ENCODE data around the gene SLC66A2. TPM values are rescaled to one million over a fixed set of nuclear protein-coding genes. Genes with fewer than 3 reads are reported as not detected.

The SLC66A2 gene
- total RNA-seq, 1 experiment from 2014 or later: 13.0 TPM

DNA sequence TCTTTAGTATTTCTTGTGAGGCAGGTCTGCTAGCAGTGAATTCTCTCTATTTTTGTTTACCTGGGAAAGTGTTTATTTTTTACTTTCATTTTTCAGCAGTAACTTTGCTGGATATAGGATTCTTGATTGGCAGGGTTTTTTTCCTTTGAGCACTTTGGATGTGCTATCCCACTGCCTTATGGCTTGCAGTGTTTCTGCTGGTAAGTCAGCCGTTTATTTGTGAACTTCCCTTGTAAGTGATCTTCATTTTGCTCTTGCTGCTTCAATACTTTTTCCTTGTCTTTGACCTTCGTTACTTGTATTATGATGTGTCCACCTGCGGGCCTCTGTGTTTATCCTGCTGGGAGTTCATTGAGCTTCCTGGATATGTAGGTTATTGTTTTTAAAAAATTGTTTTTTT is 54.7 kb downstream of the SLC66A2 start:
- peaks cover 51% of the 10 kb centered on the region for H3K9me3 ChIP-seq (ENCODE audit: control insufficient read depth, low read depth, low read length)
- no peak overlapping the region for H3K14ac ChIP-seq (ENCODE audit: insufficient read depth, low read length)
- WGBS (ENCODE audit: extremely low coverage, insufficient read length, low lambda C conversion rate): no CpG with 5 or more reads among the region's 3 CpGs
- H4K20me1 ChIP-seq (ENCODE audit: control insufficient read depth, insufficient read depth, insufficient read length): no peaks in the 10 kb centered on the region
- H2BK120ac ChIP-seq (ENCODE audit: low read depth, low read length, poor library complexity, severe bottlenecking): no peak overlapping the region
- DNase-seq: no peak
- no peak overlapping the region for H2BK5ac ChIP-seq (ENCODE audit: insufficient read length, low read length)
- no peak overlapping the region for H4K91ac ChIP-seq (ENCODE audit: insufficient read length, low read depth, low read length)
- H3K79me1 ChIP-seq (ENCODE audit: insufficient read depth, low read depth, low read length, poor library complexity, severe bottlenecking): no peaks in the 10 kb centered on the region
- no peak overlapping the region for H2BK20ac ChIP-seq (ENCODE audit: low read depth, low read length, poor library complexity, severe bottlenecking)
- no peak overlapping the region for H3K23ac ChIP-seq (ENCODE audit: insufficient read length, low read depth, low read length)
- no peaks in the 10 kb centered on the region for H3K79me2 ChIP-seq (ENCODE audit: insufficient read depth, low read length)
- H2BK12ac ChIP-seq (ENCODE audit: insufficient read length, low read depth, low read length): no peak overlapping the region
- no peaks in the 10 kb centered on the region for H3K4me1 ChIP-seq (ENCODE audit: insufficient read depth, low read length)
- no peaks in the 10 kb centered on the region for H3K4me1 Mint-ChIP-seq
- no peak overlapping the region for H3T11ph ChIP-seq (ENCODE audit: low read length)
- no peak overlapping the region for H2BK15ac ChIP-seq (ENCODE audit: low read depth, low read length)
- no peak overlapping the region for H3K18ac ChIP-seq (ENCODE audit: insufficient read length, low read depth, low read length)
- peaks cover 71 to 85% of the 10 kb centered on the region in 2 experiments for H3K9me3 Mint-ChIP-seq
- no peak overlapping the region for H3K4ac ChIP-seq (ENCODE audit: low read depth, low read length)
- H3K27me3 Mint-ChIP-seq (ENCODE audit: low read depth): peaks cover 44% of the 10 kb centered on the region
- H2AFZ ChIP-seq (ENCODE audit: low read length): no peak overlapping the region
- no peak overlapping the region for H4K5ac ChIP-seq (ENCODE audit: insufficient read length, low read depth, low read length)
- H3K27ac ChIP-seq (ENCODE audit: insufficient read length, low read depth, low read length): no peak overlapping the region
- no peak for TF ChIP-seq CTCF (conservative IDR thresholded peaks at IDR 0.05)
- H3K9ac ChIP-seq (ENCODE audit: extremely low read depth, insufficient read length, low read length): no peak overlapping the region
- H3K4me3 Mint-ChIP-seq: no peak overlapping the region
- no peak overlapping the region for H4K8ac ChIP-seq (replicated peaks; ENCODE audit: insufficient read length, low read depth, low read length)
- H2AK5ac ChIP-seq (ENCODE audit: insufficient read length, low read length): no peak overlapping the region
- no peak overlapping the region for H3K56ac ChIP-seq (ENCODE audit: insufficient read length, low read depth, low read length)
- no peak overlapping the region for H3K27ac Mint-ChIP-seq
- H3K23me2 ChIP-seq (ENCODE audit: insufficient read length, low read depth, low read length, poor library complexity, severe bottlenecking): no peaks in the 10 kb centered on the region
- no peaks in the 10 kb centered on the region for H3K27me3 ChIP-seq (ENCODE audit: insufficient read depth, low read length)
- no peak overlapping the region for H3K4me2 ChIP-seq (ENCODE audit: insufficient read depth, insufficient read length, low read length)
- peaks cover 20 to 38% (median 32%) of the 10 kb centered on the region in 3 experiments for H3K36me3 Mint-ChIP-seq (ENCODE audit: insufficient read depth in 1 of 3, low read depth in 3 of 3)
